ENCODE measurements around the gene FAM13A. TPM values are rescaled to one million over a fixed set of nuclear protein-coding genes. Genes with fewer than 3 reads are reported as not detected.

The FAM13A gene
- total RNA-seq (2012; rRNA removed) (22.0 and 25.3 TPM in 2 replicates), polyA plus RNA-seq (2012; rRNA removed) (9.5 and 13.1 TPM in 2 replicates), Bru-seq, nascent RNA (percentile 74 among the genes with signal in this experiment), BruChase-seq, experiment 1, labeled RNA remaining after a 6-hour chase (percentile 56 among the genes with signal in this experiment), BruChase-seq, experiment 2, labeled RNA remaining after a 2-hour chase (percentile 57 among the genes with signal in this experiment)
- 4.8 and 5.0 TPM in 2 replicates for polyA plus RNA-seq (2012; cell fraction: cytosol; rRNA removed)
- polyA plus RNA-seq (2012; cell fraction: nucleus; rRNA removed; ENCODE audit: low replicate concordance) = 11.9 and 44.5 TPM in 2 replicates
- long read RNA-seq, full-length matches to known transcripts = 6 of 32 reads
- long read RNA-seq, partial matches to known transcripts = 7 of 32 reads
- long read RNA-seq, other reads (novel, unspliced or antisense) = 19 of 32 reads

- Histone ChIP-seq H2AFZ (replicated peaks; ENCODE audit: low read length, poor library complexity) (peak within 1 kb of the TSS; percentile 71), H3K9me1 (ENCODE audit: insufficient read depth, low read length) (no peaks in the 10 kb centered on the region), H3K36me3 (ENCODE audit: control insufficient read depth, insufficient read depth, low read length) (no peaks in the 10 kb centered on the region), H3K4me1 (ENCODE audit: control insufficient read depth, insufficient read depth, low read length) (peaks cover 2% of the 10 kb centered on the region; the same call in 1 of the 2 replicates), H4K8ac (ENCODE audit: low read depth in 2 of 2, low read length in 2 of 2) (peak within 1 kb of the TSS; percentile 40 to 76), H3K14ac (replicated peaks; ENCODE audit: low read depth, low read length) (peak within 1 kb of the TSS; percentile 71), H3K27ac (ENCODE audit: insufficient read depth, low read length) (peak within 1 kb of the TSS; percentile 16), H2BK120ac (ENCODE audit: low read depth, low read length) (peak within 1 kb of the TSS; percentile 82), H3K4ac (ENCODE audit: low read depth, low read length) (peak within 1 kb of the TSS; percentile 61; the same call in 1 of the 2 replicates), H2AK9ac (replicated peaks; ENCODE audit: low read depth, low read length, poor library complexity) (no peak within 1 kb of the TSS), H3K9ac (ENCODE audit: low read depth, low read length) (peak within 1 kb of the TSS; percentile 73), H4K91ac (ENCODE audit: insufficient read depth, low read depth, low read length) (peak within 1 kb of the TSS; percentile 60; the same call in 1 of the 2 replicates), H4K5ac (ENCODE audit: low read depth, low read length) (peak within 1 kb of the TSS; percentile 76; the same call in 1 of the 2 replicates), H2BK5ac (ENCODE audit: low read depth, low read length, poor library complexity, severe bottlenecking) (peak within 1 kb of the TSS; percentile 80), H3K23ac (ENCODE audit: low read depth, low read length) (peak within 1 kb of the TSS; percentile 61), H2AK5ac (ENCODE audit: low read depth, low read length) (peak within 1 kb of the TSS; percentile 12; the same call in 1 of the 2 replicates), H3K4me3 (ENCODE audit: insufficient read depth, low read depth, low read length) (peak within 1 kb of the TSS; percentile 52), H3K9me3 (ENCODE audit: control insufficient read depth, insufficient read depth, low read length) (no peaks in the 10 kb centered on the region), H3K18ac (ENCODE audit: low read depth, low read length) (peak within 1 kb of the TSS; percentile 78; the same call in 1 of the 2 replicates), H3K27me3 (ENCODE audit: control insufficient read depth, insufficient read depth, low read length) (no peaks in the 10 kb centered on the region), H2BK15ac (ENCODE audit: low read depth, low read length) (peak within 1 kb of the TSS; percentile 21; the same call in 1 of the 3 replicates), H3K4me2 (ENCODE audit: low read depth, low read length) (peak within 1 kb of the TSS; percentile 96), H2BK20ac (ENCODE audit: low read depth, low read length) (peak within 1 kb of the TSS; percentile 58), H4K20me1 (ENCODE audit: insufficient read depth, low read length) (no peaks in the 10 kb centered on the region), H3K56ac (ENCODE audit: extremely low read depth, insufficient read depth, low read length) (peak within 1 kb of the TSS; percentile 81), H3K79me1 (ENCODE audit: low read depth in 1 of 2, low read length in 2 of 2) (peaks cover 17 to 20% of the 10 kb centered on the region in 2 experiments)
- CTCF ChIA-PET = interaction anchor here (1.3 to 1.8 kb wide), 2 partner anchors 8 to 11 kb away, joined by 3 to 4 read pairs; no protein-coding TSS in a partner anchor
- POLR2A ChIA-PET (ENCODE audit: unreplicated experiment) = interaction anchor here (0.6 kb wide), 3 partner anchors 265 to 1017 kb away, joined by 7 to 13 read pairs (median 10); no protein-coding TSS in a partner anchor
- ATAC-seq (ENCODE audit: low read depth) = peak; percentile 83
- dilution Hi-C loops (cut with HindIII; ENCODE audit: low sequenced_read_pairs, unreplicated experiment) = no loop called here
- no TSS peak for BruUV-seq (replicated peaks)
- DNase-seq = peak; percentile 97
- in situ Hi-C loops (cut with MboI; ENCODE audit: low sequenced_read_pairs) = no loop called here
- intact Hi-C loops (cut with micrococcal nuclease) = loop anchor here (2.0 kb wide), 1 partner anchor 54 kb away; the partner anchor contains the start of gene TIGD2
- 0% methylated on average over 4 of the region's 9 CpGs; no CpG with 5 or more reads in 1 of the 2 experiments for WGBS, 2 experiments (ENCODE audit: extremely low coverage in 2 of 2, insufficient read length in 1 of 2)
- TF ChIP-seq CTCF (conservative IDR thresholded peaks at IDR 0.05; ENCODE audit: low read depth, low read length) (no peak), POLR2A (IDR thresholded peaks at IDR 0.05; ENCODE audit: low read depth, low read length) (no peak), FOS (IDR thresholded peaks at IDR 0.05; ENCODE audit: low read depth, low read length) (no peak), USF2 (IDR thresholded peaks at IDR 0.05; ENCODE audit: low read depth, low read length) (peak; percentile 96), CEBPB (IDR thresholded peaks at IDR 0.05; ENCODE audit: low read depth, low read length) (no peak), RAD21 (IDR thresholded peaks at IDR 0.05; ENCODE audit: low read length) (no peak), SMC3 (IDR thresholded peaks at IDR 0.05; ENCODE audit: low read depth, low read length) (no peak), MAFK (IDR thresholded peaks at IDR 0.05; ENCODE audit: low read depth, low read length) (no peak), BHLHE40 (IDR thresholded peaks at IDR 0.05; ENCODE audit: low read depth, low read length) (peak; percentile 71), NFE2L2 (IDR thresholded peaks at IDR 0.05; ENCODE audit: low read depth, low read length) (no peak), MAZ (IDR thresholded peaks at IDR 0.05; ENCODE audit: borderline replicate concordance, low read depth, low read length) (no peak), RFX5 (IDR thresholded peaks at IDR 0.05; ENCODE audit: low read depth, low read length) (no peak)
- TF ChIP-seq, protein P1, sequence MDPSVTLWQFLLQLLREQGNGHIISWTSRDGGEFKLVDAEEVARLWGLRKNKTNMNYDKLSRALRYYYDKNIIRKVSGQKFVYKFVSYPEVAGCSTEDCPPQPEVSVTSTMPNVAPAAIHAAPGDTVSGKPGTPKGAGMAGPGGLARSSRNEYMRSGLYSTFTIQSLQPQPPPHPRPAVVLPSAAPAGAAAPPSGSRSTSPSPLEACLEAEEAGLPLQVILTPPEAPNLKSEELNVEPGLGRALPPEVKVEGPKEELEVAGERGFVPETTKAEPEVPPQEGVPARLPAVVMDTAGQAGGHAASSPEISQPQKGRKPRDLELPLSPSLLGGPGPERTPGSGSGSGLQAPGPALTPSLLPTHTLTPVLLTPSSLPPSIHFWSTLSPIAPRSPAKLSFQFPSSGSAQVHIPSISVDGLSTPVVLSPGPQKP (IDR thresholded peaks at IDR 0.05; ENCODE audit: borderline replicate concordance, low read depth, low read length) = no peak
These were observed at the start of gene FAM13A for GRCh38 chr4:89056953-89057398. Gene FAM13A, minus strand, starts transcription at chr4:89057185. Its CDS starts 221 bp downstream, at chr4:89056964.

All from IMR-90 (cell line).